Measurements from ENCODE around the gene SHISAL2B.

DNA sequence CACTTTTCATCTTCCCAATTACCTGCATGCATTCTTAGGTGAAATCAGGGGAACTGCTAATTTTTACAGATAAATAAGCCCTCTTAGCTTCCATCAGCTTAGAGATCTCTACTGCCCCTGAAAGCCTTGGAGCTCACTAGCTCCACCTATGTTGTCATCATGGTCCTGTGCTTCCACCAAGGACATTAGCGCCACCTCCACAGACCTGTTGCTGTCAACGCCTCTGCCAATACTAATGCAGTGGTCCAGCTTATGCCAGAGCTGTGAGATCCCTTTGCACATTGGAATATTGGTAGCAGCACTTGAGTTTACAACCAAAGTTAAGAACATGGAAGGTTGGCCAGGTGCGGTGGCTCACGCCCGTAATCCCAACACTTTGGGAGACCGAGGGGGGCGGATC, 7.7 kb upstream of the SHISAL2B start:
- TF ChIP-seq, protein P1, sequence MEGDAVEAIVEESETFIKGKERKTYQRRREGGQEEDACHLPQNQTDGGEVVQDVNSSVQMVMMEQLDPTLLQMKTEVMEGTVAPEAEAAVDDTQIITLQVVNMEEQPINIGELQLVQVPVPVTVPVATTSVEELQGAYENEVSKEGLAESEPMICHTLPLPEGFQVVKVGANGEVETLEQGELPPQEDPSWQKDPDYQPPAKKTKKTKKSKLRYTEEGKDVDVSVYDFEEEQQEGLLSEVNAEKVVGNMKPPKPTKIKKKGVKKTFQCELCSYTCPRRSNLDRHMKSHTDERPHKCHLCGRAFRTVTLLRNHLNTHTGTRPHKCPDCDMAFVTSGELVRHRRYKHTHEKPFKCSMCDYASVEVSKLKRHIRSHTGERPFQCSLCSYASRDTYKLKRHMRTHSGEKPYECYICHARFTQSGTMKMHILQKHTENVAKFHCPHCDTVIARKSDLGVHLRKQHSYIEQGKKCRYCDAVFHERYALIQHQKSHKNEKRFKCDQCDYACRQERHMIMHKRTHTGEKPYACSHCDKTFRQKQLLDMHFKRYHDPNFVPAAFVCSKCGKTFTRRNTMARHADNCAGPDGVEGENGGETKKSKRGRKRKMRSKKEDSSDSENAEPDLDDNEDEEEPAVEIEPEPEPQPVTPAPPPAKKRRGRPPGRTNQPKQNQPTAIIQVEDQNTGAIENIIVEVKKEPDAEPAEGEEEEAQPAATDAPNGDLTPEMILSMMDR (IDR thresholded peaks at IDR 0.05), result no peak
- no peak for TF ChIP-seq POLR2A (IDR thresholded peaks at IDR 0.05)

All from uterus (tissue), 2 donors.